ENCODE data around the gene ADAM10. TPM values are rescaled to one million over a fixed set of nuclear protein-coding genes. Genes with fewer than 3 reads are reported as not detected.
"Not testable (repeated sequence)": the region's sequence is repeated elsewhere in the genome, so short reads cannot be mapped to it uniquely, and the experiment has no call there.

ADAM10 gene
- polyA plus RNA-seq, 1 donor: 264 TPM

DNA sequence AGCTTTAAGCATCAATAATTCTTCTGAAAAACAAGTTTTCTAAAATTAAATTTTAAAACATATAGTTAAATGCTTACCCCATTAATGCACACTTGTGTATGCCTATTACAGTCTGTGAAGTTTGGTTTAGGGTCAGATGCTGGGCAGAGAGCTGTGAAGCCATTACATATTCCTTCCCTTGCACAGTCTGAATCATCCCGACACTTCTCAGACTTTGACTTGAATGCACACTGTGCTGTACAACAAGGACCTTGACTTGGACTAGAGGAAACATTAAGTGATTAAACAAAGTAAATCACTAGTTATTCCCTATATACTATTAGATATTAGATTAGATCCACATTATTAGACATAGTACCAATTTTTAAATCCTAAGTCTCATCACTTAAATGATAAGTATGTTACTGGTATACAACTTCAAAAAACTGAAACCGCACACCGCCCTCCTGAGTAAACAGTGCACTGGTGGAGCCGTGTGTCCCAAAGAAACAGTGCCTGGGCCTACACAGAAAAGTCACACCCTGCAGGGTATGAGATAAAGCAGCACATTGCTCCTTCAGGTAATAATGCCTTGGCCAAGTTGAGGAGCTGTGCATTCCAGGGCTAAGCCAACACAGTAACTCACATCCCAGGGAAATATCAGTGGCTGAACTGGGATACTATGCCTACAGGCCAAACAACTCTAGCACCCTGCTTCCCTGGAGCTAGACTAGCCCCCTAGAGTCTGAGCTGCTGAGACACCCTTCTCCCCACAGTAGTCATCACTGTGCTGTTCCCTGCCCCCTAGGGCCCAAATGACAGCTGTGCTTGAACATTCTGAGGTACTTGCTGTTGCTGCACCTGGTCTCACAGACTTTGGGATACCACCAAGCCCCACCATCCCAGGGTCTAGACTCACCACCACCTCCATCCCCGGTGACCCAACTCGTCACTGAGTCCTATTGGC is 137.5 kb downstream of the ADAM10 start:
- DNase-seq: no peak

DNA sequence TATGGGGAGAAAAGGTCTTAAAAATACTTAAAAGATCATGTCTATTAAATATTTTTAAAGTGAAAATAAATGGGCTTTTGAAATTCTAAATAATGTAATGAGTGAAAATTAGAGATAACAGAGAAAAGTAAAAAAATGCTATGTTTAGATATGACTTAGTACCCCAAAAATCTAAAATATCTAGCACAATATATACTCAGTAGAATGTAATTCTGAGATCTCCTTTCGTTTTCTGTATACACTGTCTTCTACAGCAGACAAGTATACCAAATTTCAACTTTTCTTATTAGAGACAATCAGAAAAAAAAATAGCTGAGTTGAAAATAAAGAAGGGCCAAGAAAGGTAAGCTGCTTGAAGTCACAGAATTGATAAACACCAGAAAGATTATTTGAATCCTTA is 140.8 kb downstream of the ADAM10 start:
- no peak for DNase-seq

DNA sequence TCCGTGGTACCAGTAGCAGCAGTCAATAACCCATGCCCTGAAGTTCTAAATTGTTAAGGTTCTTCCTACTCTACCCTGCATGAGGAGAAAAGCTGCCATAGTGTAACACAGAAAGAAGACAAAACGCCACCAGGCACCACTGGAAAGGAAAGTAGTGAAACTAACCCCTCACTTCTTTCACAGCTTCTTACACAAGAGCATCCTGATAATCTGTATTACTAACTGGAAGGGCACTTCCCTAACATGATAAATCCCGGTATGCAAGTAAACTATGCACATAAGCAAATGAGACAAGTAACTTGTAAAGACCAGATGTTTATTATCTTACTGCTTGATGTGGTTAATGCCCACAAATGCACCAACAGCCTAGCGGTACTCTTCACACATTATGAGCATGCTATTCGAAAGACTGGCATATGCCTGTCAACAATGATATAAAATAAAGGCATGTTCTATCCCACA is 141.3 kb downstream of the ADAM10 start:
- no peak for DNase-seq

DNA sequence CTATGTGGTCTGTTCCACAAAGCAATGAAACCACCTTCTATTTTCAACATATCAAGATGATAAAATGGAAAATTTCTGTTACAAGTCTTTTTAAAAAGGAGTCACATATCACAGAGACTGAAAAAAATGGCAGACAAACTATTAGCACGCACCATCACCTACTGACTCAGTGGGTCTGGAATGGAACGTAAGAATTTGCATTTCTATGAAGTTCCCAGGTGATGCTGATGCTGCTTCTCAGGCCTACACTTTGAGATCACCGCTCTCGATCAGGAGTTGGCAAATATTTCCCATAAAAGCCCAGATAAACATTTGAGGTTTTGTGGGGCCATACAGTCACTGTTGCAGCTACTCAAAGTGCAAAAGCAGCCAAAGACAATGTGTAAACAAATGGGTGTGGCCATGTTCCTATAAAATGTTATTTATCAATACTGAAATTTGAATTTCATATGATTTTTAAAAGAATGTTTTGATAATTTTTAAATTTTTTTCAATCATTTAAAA is 142.9 kb downstream of the ADAM10 start:
- DNase-seq: no peak

DNA sequence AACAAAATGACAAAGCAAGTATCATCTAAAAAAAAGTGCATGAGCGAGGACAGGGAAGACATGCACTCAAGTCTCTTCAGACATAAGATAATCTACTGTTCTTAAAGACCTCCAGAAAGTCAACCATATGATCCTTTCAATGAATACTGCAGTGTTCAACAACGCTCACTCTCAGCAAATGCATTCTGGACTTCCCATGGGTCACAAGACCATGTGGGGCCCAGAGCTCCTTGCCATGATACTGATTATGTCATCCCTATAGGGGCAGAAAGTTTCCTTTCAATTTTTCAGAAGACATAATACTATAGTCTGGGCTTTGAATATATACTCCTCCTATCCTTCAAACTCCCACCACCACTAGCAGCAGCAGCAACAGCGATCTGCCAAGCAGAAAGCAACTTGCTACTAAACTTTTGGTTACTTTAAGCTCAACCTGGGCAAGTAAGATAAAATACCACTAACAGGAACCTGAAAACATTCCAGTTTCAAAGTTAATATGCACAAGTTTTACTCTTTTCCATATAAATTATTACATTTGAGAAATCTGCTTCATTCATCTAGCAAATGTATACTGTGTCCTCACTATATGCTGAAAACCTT is 143.5 kb downstream of the ADAM10 start:
- DNase-seq: no peak

DNA sequence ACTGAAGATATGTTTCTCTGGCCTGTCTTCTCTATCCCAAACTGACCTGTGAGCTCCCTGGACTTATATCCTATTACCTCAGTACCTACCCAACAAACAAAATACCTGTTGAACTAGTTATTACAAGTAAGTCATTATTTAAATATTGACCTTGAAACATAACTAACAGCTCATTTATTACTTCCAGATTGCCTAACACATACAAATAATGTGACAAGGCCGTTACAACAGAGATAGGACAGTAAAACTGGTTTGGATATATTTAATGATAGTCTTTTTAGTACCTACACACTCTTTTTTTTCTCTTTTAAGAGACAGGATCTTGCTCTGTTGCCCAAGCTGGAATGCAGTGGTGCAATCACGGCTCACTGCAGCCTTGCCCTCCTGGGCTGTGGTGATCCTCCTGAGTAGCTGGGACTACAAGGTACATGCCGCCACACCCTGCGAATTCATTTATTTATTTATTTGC is 145.0 kb downstream of the ADAM10 start:
- no peak for DNase-seq

DNA sequence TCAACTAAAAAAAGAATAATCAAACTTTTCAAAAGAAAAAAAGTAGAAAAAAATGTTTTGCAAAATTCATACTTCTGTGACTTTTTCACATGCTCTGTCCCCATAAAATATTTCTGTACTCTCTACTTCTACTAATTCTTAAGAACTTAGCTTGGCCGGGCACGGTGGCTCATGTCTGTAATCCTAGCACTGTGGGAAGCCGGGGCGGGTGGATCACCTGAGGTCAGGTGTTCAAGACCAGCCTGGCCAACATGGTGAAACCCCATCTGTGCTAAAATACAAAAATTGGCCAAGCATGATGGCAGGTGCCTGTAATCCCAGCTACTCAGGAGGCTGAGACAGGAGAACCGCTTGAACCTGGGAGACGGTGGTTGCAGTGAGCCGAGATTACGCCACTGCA is 145.6 kb downstream of the ADAM10 start:
- DNase-seq: not testable (repeated sequence)

DNA sequence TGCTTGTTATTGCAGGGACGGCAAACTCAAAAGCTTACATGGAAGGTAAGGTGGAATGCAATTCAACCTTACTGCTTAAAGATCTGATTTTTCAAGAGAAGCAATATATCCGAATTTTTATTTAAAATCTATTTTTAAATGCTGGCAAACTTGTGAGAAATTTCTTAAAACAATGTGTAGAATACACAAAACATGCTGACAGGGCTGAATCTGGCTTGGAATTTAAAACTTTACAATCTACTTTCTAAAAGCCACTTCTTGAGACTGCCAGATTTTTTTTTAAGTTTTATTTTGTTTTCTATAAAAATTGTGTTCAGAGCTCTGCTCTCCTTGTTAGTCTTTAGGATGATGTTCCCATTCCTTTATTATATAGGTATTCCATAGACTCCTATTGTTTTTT is 146.7 kb downstream of the ADAM10 start:
- DNase-seq: no peak

DNA sequence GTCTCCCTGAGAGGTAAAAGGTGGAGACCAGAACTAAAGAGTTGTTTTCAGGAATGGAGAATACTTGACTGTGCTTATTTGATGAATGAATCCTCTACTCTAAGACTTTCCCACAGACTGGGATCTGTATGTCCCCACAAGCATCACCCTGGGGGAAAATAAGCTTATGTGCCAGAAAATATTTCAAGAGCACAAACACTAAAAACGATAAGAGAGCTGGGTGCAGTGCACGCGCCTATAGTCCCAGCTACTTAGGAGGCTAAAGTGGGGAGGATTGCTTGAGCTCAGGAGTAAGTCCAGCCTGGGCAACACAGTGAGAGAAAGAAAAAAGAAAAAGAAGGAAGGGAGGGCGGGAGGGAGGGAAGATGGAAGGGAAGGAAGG is 150.7 kb downstream of the ADAM10 start:
- no peak for DNase-seq

DNA sequence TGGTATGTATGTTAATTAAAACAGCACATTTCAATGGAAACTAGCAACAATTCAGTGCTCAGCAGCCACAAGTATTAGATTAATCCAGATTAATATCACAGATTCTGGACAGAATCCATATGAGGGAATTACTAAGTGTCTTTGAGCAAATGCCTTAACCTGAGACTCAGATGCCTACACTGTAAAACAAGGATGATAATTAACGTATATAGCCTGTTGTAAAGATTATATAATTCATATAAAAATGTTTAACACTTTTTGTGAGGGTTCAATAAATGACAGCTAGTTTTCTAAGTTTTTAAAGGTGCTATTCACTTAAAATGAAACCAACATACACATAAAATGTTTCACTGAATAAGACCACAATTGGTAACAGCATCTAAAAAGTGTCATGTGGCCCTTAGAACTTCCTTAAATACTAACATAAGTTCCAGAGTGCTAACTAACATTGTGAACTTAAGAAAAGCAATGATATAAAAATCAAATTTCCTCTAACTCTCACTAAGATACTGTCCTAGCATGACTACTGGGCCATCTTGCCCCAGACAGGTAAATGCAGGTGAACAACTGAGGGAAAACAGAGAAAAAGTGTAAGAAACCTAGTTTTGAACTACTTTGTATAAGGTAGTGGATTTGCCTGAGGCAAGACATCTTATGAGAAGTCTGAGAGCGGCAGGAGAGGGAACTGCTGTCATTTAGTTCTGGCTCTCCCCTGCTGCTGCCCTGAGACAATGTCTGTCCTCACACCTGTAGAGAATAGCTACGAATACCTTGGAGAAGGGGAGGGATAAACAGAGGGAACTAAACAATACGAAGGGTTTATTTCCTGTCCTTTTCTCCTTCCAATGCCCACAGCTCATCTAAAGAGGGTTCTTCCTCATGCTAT is 151.3 kb downstream of the ADAM10 start:
- no peak for DNase-seq

DNA sequence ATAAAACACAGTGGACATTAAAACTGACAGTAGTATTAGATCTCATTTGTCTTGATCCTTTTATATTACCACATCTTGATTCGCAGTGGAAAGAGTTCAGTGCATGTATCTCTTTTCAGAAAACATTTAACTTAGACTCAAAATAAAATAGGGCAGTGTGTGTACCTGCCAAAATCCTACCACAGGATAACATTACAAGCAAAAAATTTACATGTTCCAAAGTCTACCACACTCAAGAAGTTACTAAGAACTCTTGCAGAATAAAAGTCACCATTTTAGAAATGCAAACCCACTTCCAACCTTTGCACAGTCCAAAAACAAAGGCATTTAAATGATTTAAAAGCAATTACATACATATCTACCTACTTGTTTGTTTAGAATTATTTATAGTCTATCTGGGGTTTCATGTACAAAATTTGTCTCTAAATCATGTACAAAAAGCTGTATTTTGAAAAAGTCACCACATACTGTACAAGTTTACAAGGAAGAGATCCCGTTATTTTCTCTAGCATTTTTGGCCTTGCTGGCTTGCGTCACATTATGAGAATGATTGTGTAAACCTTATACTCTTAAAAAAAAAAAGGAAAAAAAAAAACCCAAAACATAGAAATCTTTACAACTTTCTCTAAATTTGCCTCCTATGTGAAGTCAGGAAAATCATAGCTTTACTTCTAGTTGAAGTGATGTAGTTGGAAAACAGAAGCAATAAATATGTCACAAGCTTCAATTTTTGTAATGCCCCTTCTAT is 153.8 kb downstream of the ADAM10 start:
- DNase-seq: no peak

DNA sequence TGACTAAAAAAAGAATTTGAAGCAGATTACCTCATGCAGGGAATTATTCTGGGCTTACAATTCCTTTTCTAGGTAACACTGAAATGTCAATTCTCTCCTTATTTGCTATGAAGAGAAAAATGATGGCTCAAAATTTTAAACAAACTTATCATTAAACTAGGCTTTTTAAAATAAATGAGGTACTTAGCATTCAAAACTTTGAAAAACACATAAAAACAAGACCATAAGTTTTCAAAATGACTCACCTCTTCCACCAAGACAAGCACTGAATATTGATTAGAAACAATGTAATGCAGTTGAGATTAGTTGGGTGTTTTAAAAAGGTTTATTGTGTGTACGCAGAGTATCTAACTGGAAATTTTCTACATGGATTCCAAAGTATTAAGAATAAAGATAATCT is 154.6 kb downstream of the ADAM10 start:
- DNase-seq: no peak

DNA sequence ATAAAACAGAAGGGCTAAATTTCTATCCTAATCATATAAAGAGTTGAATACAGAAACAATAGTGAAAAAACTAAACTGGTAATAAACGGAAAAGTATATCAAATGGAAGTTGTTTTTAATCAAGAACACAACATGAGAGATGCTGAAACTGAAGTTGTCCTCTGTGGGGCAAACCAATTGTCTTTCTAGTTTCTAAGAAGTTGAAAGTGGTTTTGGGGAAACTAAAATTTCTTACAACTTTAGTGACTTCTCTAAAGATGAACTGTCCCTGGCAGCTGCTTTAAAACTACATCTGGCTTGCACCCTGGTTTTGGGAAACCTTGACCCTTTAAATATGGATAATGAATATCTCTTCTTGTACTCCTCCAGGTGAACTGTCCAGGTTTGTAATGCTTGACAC is 155.6 kb downstream of the ADAM10 start:
- no peak for DNase-seq

DNA sequence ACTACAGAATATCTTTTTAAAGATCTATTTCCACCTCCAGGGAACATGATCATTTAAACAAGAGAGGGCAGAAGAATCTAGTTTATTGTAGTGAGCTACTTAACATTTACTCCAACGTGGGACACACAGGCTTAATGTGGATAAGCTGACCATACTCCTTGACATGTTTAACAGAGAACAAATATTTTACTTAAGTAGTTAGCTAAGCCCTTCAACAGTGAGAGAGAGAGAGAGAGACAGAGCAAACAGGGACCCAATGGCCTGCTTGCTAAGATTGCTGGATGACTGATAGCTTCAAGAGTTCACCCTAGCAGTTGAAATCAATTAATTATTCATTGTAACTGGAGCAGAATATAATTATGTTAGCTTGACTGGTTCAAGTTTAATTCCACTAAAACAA is 158.6 kb downstream of the ADAM10 start:
- no peak for DNase-seq

DNA sequence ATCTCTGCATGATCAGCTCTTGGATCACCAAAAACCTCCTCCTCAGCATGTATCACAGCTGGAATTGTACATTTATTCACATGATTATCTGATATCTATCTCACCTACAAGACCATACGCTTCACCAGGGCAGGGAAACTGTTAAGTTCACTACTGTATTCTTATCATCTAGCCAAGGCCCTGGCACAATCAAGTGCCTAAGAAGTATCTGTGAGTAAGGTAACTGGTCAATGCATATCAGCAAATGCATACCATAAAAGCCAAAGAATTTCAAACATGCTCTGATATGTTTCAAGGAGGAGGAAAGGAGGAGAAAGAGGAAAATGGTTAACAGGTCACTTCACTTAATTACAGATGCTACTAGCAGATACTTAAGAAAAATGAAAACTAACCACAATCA is 159.3 kb downstream of the ADAM10 start:
- no peak for DNase-seq

DNA sequence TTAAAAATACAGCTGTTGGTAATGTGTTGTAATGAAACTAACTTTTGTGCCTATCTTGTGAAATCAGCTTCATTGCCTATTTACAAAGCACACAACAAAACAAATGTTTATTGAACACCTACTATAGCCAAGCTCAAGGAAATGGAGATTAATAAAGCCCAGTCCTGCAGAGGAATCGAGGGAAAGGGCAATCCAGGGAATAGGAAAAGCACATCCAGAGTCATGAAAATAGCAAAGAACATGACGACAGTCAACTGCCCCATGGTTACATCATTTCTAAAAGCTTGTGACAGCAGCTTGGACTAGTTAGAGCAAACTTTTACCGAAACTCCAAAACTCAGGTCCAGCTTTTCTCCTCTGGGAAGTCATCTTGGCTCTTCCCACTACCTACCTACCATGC is 160.5 kb downstream of the ADAM10 start:
- DNase-seq: no peak

DNA sequence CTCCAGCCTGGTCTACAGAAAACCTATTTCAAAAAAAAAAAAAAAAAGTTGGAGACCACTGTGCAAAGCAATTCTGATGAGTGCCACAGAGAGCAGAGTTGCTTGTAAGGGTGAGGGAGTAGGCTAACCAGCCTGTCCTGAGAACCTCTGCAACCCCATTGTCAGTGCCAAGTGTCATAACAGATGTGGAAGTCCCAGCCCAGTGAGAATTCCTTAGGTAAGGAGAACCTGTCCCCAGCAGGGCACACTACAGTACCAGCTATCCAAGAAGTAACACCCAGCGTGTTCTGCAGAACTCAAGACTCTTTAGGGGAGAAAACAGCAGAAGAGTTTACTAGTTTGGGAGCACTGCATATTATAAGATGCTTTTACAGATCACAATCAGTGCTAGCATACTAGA is 161.4 kb downstream of the ADAM10 start:
- no peak for DNase-seq

DNA sequence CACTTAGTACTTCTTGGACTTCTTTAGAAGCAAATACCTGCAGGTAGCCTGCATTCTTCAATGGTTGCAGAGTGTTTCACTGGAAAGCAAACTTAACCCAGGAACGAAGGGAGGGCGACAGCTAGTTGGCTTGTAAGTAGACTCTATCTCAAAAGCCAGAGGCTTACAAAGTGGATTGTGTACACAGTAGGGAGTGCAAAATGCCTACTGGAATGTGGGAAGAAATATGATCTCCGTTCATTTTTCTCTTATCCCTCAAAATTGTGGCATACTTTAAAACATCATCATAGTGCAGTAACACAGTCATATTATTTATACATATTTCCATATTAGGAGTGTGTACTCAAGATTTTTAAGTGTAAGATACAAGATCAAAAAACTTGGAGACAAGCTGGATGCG is 162.0 kb downstream of the ADAM10 start:
- DNase-seq: no peak

DNA sequence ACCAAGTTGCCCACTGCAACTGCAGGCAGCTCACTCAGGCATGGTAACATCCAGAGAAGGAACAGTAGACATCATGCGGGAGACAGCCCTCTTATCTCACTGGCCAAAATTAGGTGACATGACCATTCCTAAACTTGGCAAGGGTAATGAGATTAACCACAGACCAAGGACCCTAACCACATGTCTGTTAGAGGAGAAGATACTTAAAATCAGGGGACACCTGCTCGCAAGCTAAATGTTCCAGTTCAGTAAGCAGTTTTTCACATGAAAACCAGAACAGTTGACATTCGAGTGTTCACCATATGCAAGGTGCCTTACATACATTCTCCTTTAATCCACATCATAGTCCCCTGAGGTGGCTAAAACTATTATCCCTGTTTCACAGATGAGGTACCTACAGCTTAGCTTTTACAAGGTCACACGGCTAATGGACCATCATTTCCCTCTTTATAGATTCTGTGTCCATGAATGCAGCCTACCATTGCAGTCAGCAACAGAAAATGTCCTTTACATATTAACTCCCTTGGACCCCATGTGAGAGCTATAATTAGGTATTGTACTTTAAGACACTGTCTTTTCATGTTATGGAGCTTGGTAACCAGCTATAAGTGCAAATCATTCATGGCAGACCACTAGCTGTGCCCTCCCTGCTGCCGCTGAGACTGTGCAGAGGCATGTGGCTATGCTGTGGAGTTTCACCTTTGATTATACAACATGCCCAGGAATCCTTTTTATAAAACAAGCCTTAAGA is 163.6 kb downstream of the ADAM10 start:
- no peak for DNase-seq

DNA sequence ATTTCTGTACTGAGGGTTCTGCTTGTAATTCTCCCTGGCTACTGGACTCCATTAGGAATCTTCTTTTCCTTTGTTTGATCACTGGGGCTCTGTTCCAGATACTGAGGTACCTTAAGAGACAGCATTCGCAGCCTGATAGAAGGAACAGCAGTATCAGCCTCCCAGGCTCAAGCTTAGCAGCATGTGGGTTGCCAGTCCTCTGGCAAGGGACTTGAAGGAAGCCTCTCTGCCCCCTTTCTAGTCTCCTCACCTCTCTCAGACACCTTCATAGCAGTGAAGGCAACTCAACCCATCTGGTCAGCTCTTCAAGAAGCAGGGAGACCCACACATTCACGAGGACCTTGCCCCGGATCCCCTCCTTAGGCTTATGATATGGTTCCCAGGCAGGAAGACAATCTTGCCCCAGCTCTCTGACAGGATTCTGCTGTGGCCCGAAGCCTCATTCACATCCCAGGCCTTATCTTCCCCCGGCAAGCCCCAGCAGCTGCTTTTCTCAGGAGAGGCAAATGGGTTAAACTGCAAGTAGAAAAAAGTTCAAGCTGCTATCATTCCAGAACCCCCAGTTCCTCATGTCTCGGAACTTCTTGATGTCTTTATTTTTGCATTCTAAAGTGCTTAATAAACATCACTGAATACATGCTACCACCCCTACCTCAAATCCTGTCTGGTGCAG is 164.6 kb downstream of the ADAM10 start:
- no peak for DNase-seq
